ENCODE results near the gene SFXN3.

GRCh38 chr10:101038484-101038883, 7.5 kb downstream of the SFXN3 start:
- TF ChIP-seq CTCF (IDR thresholded peaks at IDR 0.05; ENCODE audit: low read depth, low read length): no peak
- TF ChIP-seq POLR2A (IDR thresholded peaks at IDR 0.05; ENCODE audit: extremely low read depth, insufficient read length): no peak
